K562 (cell line): Measurements from ENCODE around the gene IRS1. TPM values are rescaled to one million over a fixed set of nuclear protein-coding genes. Genes with fewer than 3 reads are reported as not detected.

Experiments used
- ATAC-seq: fragments of 200-7000 bp; cut with Tn5 transposase; 3 replicates; pipeline ENCODE4 v1.9.1; 2020; ENCODE audit warnings: moderate library complexity
- BruUV-seq: library from RNA; stranded (reverse); fragments of 400-500 nt; replicated peaks from 2 replicates; lab custom pipeline; 2021; lab: Mats Ljungman, UMichigan
- CTCF ChIA-PET: fragments of 300-600 bp; formaldehyde crosslinking; extraction: SDS; loops from one replicate; lab custom pipeline; 2021; ENCODE audit warnings: low intra/inter-chr PET ratio; lab: Yijun Ruan, JAX
- POLR2A ChIA-PET: fragments of 300-600, 350-650 bp; sonication (Branson Sonifier 250); formaldehyde crosslinking; extraction: SDS; loops from one replicate; lab custom pipeline; 2021; ENCODE audit warnings: antibody characterized with exemption, inconsistent platforms; lab: Yijun Ruan, JAX
- DNase-seq, 4 experiments: peaks; one replicate each; pipeline versions ENCODE4 v3.0.0 to v3.0.0-alpha.2; 2011 to 2018; ENCODE audit warnings: low spot score in 3 of 4, mixed read lengths in 3 of 4; ENCODE audit errors: extremely low read depth in 1 of 4
- FAIRE-seq: peaks from 2 replicates; lab custom pipeline; 2011; peaks lifted over from hg19 to GRCh38; lab: Jason Lieb, UNC
- H2AFZ ChIP-seq: 2 replicates; pipeline ENCODE4 v1.6.0; 2011; ENCODE audit warnings: low read depth, low read length, control low read depth, inconsistent platforms
- H3K27ac ChIP-seq: fragments of 200-600 bp; 3 replicates; pipeline ENCODE4 v1.8.0; 2011; ENCODE audit warnings: low read depth, mild to moderate bottlenecking, control low read depth, inconsistent platforms, low read length, moderate library complexity, mixed read lengths; ENCODE audit errors: extremely low read depth
- H3K27me3 ChIP-seq, 2 experiments: fragments of 300-600 bp in 1 of 2; 2 replicates in 1 of 2; 3 replicates in 1 of 2; pipeline versions ENCODE4 v1.6.0 to v1.8.0; 2011; ENCODE audit warnings: inconsistent platforms in 2 of 2, low read length in 2 of 2, mild to moderate bottlenecking in 1 of 2, mixed read lengths in 1 of 2, moderate library complexity in 1 of 2; ENCODE audit not compliant: control insufficient read depth in 2 of 2, insufficient read depth in 2 of 2
- H3K36me3 ChIP-seq: fragments of 300-600 bp; 3 replicates; pipeline ENCODE4 v1.8.0; 2011; ENCODE audit warnings: mild to moderate bottlenecking, low read length, inconsistent platforms; ENCODE audit not compliant: control insufficient read depth, insufficient read depth
- H3K4me1 ChIP-seq, 2 experiments: fragments of 200-600 bp in 1 of 2; replicated peaks in 1 of 2; 2 replicates in 1 of 2; 3 replicates in 1 of 2; pipeline versions ENCODE4 v1.5.1 to v1.8.0; 2011; ENCODE audit warnings: inconsistent platforms in 2 of 2, low read length in 2 of 2, mild to moderate bottlenecking in 1 of 2, mixed read lengths in 1 of 2, moderate library complexity in 1 of 2; ENCODE audit not compliant: control insufficient read depth in 2 of 2, insufficient read depth in 2 of 2
- H3K4me2 ChIP-seq: 2 replicates; pipeline ENCODE4 v1.6.1; 2011; ENCODE audit warnings: low read length, control low read depth, inconsistent platforms, mixed read lengths; ENCODE audit not compliant: insufficient read depth
- H3K4me3 ChIP-seq: fragments of 200-600 bp; sonication (generic), shearing (Covaris generic); 2 replicates; pipeline ENCODE4 v1.5.1; 2016; ENCODE audit warnings: control low read depth, inconsistent platforms
- H3K79me2 ChIP-seq: fragments of 200-600 bp; 3 replicates; pipeline ENCODE4 v1.8.0; 2011; ENCODE audit warnings: low read length, inconsistent platforms; ENCODE audit not compliant: control insufficient read depth, insufficient read depth
- H3K9ac ChIP-seq, 2 experiments: 2 replicates each; pipeline versions ENCODE4 v1.6.0 to v1.6.1; 2011; ENCODE audit warnings: low read depth in 2 of 2, low read length in 2 of 2, control low read depth in 1 of 2, inconsistent platforms in 1 of 2, mild to moderate bottlenecking in 1 of 2, mixed read lengths in 1 of 2; ENCODE audit not compliant: insufficient read depth in 1 of 2
- H3K9me1 ChIP-seq: one replicate; pipeline ENCODE4 v1.6.0; 2011; ENCODE audit warnings: inconsistent platforms, mild to moderate bottlenecking, low read length, moderate library complexity; ENCODE audit not compliant: control insufficient read depth, insufficient read depth
- H3K9me3 ChIP-seq: replicated peaks from 2 replicates; pipeline ENCODE4 v1.5.1; 2011; ENCODE audit warnings: low read depth, low read length, inconsistent platforms; ENCODE audit not compliant: control insufficient read depth, insufficient read depth
- H4K20me1 ChIP-seq: replicated peaks from 2 replicates; pipeline ENCODE4 v1.6.1; 2011; ENCODE audit warnings: low read length, inconsistent platforms, mixed read lengths; ENCODE audit not compliant: control insufficient read depth, insufficient read depth
- FOXM1 ChIP-seq, 2 experiments: fragments of 450-650 bp in 1 of 2; sonication (generic) in 1 of 2; formaldehyde crosslinking in 1 of 2; IDR thresholded peaks; 2 replicates each; pipeline versions ENCODE4 v1.6.1 to v1.9.0; 2017 to 2022; ENCODE audit warnings: low read depth in 2 of 2, mild to moderate bottlenecking in 2 of 2, missing genetic modification reagents in 1 of 2, moderate library complexity in 1 of 2
- PRPF4 ChIP-seq: fragments of 200-400 bp; formaldehyde crosslinking; IDR thresholded peaks from one replicate; pipeline ENCODE4 v1.6.1; 2017; ENCODE audit warnings: low read length, low read depth, mild to moderate bottlenecking; ENCODE audit not compliant: insufficient read depth, poor library complexity, severe bottlenecking
- WGBS: fragments of 100-300 bp; shearing (Covaris generic); methylation state at CpG from one replicate; pipeline ENCODE4 v1.1.6; 2016; ENCODE audit warnings: low coverage, mixed read lengths; ENCODE audit not compliant: insufficient coverage; ENCODE audit errors: missing lambda C conversion rate; 5-methylcytosine and 5-hydroxymethylcytosine counted together
- in situ Hi-C: fragments of 300-500 bp; cut with MboI; formaldehyde crosslinking; loops from 4 replicates; pipeline ENCODE4 v1.15.0; 2018; ENCODE audit warnings: inconsistent platforms, mixed read lengths
- intact Hi-C: fragments of 100-400 bp; cut with micrococcal nuclease; formaldehyde crosslinking; loops from 2 replicates; pipeline ENCODE4 v1.14.2; 2022
- polyA plus RNA-seq, 8 experiments: library from polyadenylated mRNA; depleted of rRNA in 4 of 8; stranded (reverse) in 5 of 8; unstranded in 3 of 8; fragments of >200 nt; fragmentation: Nextera tagmentation in 2 of 8; fragmentation: Illumina TruSeq in 1 of 8; extraction: Ambion mirVana in 2 of 8; extraction: Trizol in 1 of 8; gene quantifications; 2 replicates each; pipeline versions ENCODE4 v1.2.1 to v1.2.3, GENCODE V29; 2011 to 2014; ENCODE audit warnings: inconsistent platforms in 1 of 8, missing spikeins in 1 of 8
- total RNA-seq, 7 experiments: library from RNA; depleted of rRNA in 6 of 7; stranded (reverse); fragments of >200 nt in 6 of 7; fragmentation: Illumina TruSeq in 2 of 7; extraction: Trizol in 2 of 7; gene quantifications; 2 replicates each; pipeline versions ENCODE4 v1.2.1 to v1.2.3, GENCODE V29; 2011 to 2021; ENCODE audit warnings: low replicate concordance in 1 of 7
- TF ChIP-seq, protein P1 (sequence below), 2 experiments: IDR thresholded peaks; 2 replicates each; pipeline ENCODE4 v1.6.1; 2012; ENCODE audit warnings: improper control_type of control experiment in 2 of 2, low read depth in 2 of 2, low read length in 2 of 2, borderline replicate concordance in 1 of 2
- TF ChIP-seq, protein P2 (sequence below): fragments of 450-650 bp; formaldehyde crosslinking; IDR thresholded peaks from 2 replicates; pipeline ENCODE4 v1.4.0; 2022; ENCODE audit warnings: missing genetic modification characterization

The IRS1 gene
- total and polyA plus RNA-seq, 9 of the 15 experiments (the other 6 are each of a cell fraction or from before 2014, with no cell fraction given): under 0.01 to 0.31 (median 0.08) TPM; not detected in 1

DNA sequence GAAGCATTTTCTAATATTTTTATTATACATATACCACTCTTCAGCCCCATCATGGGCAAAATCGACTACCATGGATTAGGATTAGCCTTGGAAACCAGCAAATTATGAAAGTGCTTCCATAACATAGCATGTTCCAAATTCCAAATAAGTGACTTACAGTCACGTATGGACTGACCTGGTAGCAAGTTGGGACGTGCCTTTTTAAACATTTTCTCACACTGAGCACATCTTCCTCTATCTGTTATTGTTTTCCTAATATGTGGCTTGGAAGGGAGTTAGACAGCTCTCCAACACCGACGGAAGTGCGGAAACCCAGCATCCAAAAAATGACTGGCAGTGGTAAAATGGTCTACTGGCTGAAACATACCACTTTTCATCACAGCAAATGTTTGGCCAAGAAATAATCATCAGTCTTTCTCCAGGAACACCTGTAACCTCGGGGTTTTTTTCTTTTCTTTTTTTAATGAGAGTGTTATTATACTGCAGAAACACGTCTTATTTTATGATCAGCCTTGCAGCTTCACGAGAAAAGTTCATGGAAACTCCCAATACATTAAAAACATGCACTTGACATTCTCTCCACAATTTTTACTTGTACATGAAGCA is 107.0 kb downstream of the IRS1 start:
- Histone ChIP-seq H3K9me3 (no peaks in the 10 kb centered on the region), H3K4me3 (no peak overlapping the region), H3K9ac (no peak overlapping the region), H2AFZ (no peak overlapping the region), H3K4me1 (no peaks in the 10 kb centered on the region), H3K79me2 (no peaks in the 10 kb centered on the region), H3K9me1 (no peaks in the 10 kb centered on the region), H3K27ac (no peak overlapping the region), H3K36me3 (no peaks in the 10 kb centered on the region), H3K4me2 (no peak overlapping the region), H3K27me3 (no peaks in the 10 kb centered on the region), H4K20me1 (no peaks in the 10 kb centered on the region)
- intact Hi-C loops (no loop called here), in situ Hi-C loops (no loop called here)
- CTCF ChIA-PET: no interaction called here
- no peak for FAIRE-seq
- POLR2A ChIA-PET: interaction anchor here (0.8 to 0.9 kb wide), 2 partner anchors 9 to 1015 kb away, joined by 3 read pairs; no protein-coding TSS in a partner anchor
- 1% methylated on average over 9 of the region's 9 CpGs for WGBS
- no peak for ATAC-seq
- BruUV-seq: no TSS peak
- TF ChIP-seq, protein P1, sequence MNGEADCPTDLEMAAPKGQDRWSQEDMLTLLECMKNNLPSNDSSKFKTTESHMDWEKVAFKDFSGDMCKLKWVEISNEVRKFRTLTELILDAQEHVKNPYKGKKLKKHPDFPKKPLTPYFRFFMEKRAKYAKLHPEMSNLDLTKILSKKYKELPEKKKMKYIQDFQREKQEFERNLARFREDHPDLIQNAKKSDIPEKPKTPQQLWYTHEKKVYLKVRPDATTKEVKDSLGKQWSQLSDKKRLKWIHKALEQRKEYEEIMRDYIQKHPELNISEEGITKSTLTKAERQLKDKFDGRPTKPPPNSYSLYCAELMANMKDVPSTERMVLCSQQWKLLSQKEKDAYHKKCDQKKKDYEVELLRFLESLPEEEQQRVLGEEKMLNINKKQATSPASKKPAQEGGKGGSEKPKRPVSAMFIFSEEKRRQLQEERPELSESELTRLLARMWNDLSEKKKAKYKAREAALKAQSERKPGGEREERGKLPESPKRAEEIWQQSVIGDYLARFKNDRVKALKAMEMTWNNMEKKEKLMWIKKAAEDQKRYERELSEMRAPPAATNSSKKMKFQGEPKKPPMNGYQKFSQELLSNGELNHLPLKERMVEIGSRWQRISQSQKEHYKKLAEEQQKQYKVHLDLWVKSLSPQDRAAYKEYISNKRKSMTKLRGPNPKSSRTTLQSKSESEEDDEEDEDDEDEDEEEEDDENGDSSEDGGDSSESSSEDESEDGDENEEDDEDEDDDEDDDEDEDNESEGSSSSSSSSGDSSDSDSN (IDR thresholded peaks at IDR 0.05; ENCODE audit: borderline replicate concordance in 1 of 2, low read depth in 2 of 2, low read length in 2 of 2): no peak
- TF ChIP-seq FOXM1 (IDR thresholded peaks at IDR 0.05; ENCODE audit: low read depth) (no peak), FOXM1 (CRISPR knock-in tag; IDR thresholded peaks at IDR 0.05; ENCODE audit: low read depth) (no peak), PRPF4 (no peak)
- TF ChIP-seq, protein P2, sequence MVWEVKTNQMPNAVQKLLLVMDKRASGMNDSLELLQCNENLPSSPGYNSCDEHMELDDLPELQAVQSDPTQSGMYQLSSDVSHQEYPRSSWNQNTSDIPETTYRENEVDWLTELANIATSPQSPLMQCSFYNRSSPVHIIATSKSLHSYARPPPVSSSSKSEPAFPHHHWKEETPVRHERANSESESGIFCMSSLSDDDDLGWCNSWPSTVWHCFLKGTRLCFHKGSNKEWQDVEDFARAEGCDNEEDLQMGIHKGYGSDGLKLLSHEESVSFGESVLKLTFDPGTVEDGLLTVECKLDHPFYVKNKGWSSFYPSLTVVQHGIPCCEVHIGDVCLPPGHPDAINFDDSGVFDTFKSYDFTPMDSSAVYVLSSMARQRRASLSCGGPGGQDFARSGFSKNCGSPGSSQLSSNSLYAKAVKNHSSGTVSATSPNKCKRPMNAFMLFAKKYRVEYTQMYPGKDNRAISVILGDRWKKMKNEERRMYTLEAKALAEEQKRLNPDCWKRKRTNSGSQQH (CRISPR knock-in tag): no peak
- no peak for DNase-seq
